C4-2B (cell line): ENCODE measurements around the gene ANKRD61.
"Not testable (repeated sequence)": the region's sequence is repeated elsewhere in the genome, so short reads cannot be mapped to it uniquely, and the experiment has no call there.

Source experiments
- H3K27ac ChIP-seq: fragments of 450-650 bp; 2 replicates; pipeline ENCODE4 v1.5.1; 2017
- CTCF ChIP-seq: fragments of 450-650 bp; conservative IDR thresholded peaks from 2 replicates; pipeline ENCODE4 v1.5.1; 2017; ENCODE audit warnings: mild to moderate bottlenecking
- ZFX ChIP-seq: fragments of 450-650 bp; IDR thresholded peaks from 2 replicates; pipeline ENCODE4 v1.6.1; 2017

ANKRD61 gene

DNA sequence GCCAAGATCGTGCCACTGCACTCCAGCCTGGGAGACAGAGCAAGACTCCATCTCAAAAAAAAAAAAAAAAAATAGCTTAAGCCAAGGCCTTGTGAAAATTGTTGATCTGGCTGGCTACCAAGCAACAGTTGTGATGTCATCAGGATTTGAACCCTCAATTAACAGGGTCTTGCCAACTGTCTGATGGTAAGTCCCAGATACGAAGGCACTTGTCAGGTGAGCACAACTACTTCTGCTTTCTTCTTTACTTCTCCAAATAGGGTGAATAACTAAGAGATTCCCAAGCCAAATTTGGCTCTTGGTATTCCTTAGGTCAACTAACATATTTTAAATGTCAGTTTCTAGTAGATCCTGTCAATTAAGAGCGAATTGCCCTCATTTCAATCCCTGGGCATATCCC is 47.4 kb downstream of the ANKRD61 start:
- TF ChIP-seq CTCF (no peak), ZFX (no peak)
- no peak overlapping the region for H3K27ac ChIP-seq

- not testable (repeated sequence) for H3K27ac ChIP-seq
Measured at GRCh38 chr7:6083047-6083446, 51.9 kb downstream of the ANKRD61 start.
